DOHH2 (cell line): ENCODE measurements around the gene KCNH5.

ENCODE experiments used
- CTCF ChIP-seq: fragments of 200-600 bp; sonication (generic); IDR thresholded peaks from one replicate; pipeline ENCODE4 v1.5.1; 2014; ENCODE audit warnings: antibody characterized with exemption, mild to moderate bottlenecking, low read depth, low read length; ENCODE audit not compliant: poor library complexity, severe bottlenecking
- EZH2phosphoT487 ChIP-seq: fragments of 200-600 bp; sonication (generic); IDR thresholded peaks from 2 replicates; pipeline ENCODE4 v1.6.1; 2017; ENCODE audit warnings: borderline replicate concordance, mild to moderate bottlenecking, antibody characterized with exemption, low read length, moderate library complexity, mixed read lengths

DNA sequence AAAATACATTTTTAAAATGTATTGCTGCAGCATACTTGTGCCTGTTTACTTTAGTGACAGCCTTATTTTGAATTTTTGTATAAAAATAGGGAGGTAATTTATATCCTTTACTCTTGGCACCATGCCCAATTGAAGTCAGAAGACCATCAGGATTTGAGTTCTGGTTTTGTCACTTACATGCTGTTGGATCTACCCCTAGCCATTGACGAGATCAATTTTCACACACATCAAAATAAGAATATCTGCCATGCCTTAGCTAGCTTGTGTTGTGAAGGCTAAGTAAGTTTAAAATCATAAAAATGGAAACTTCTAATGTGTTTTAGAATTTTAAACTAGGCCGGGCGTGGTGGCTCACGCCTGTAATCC, 381.8 kb downstream of the KCNH5 start:
- TF ChIP-seq CTCF (no peak), EZH2phosphoT487 (no peak)
